Mucosa of descending colon (tissue), 3 donors: ENCODE measurements around the gene VPS50. TPM values are rescaled to one million over a fixed set of nuclear protein-coding genes. Genes with fewer than 3 reads are reported as not detected.
A peak's percentile ranks its signal among the peaks of the same experiment; 100 is the strongest.

ENCODE experiments used
- ATAC-seq: fragments of 200-7000 bp; cut with Tn5 transposase; one replicate; pipeline ENCODE4 v1.9.1; 2020; ENCODE audit warnings: mild to moderate bottlenecking, moderate library complexity
- DNase-seq, 3 donors: peaks; one replicate each; pipeline ENCODE4 v3.0.0-alpha.2; 2020
- H3K36me3 ChIP-seq: fragments of 200-600 bp; one replicate; pipeline ENCODE4 v1.8.0; 2021; ENCODE audit warnings: low read depth, mild to moderate bottlenecking
- H3K4me1 ChIP-seq: fragments of 200-600 bp; one replicate; pipeline ENCODE4 v1.8.0; 2021; ENCODE audit warnings: low read depth, mild to moderate bottlenecking
- H3K4me3 ChIP-seq: fragments of 200-600 bp; one replicate; pipeline ENCODE4 v1.8.0; 2021; ENCODE audit warnings: mild to moderate bottlenecking
- H3K9me3 ChIP-seq: fragments of 200-600 bp; one replicate; pipeline ENCODE4 v1.8.0; 2021; ENCODE audit warnings: mild to moderate bottlenecking
- CTCF ChIP-seq: fragments of 200-600 bp; IDR thresholded peaks from one replicate; pipeline ENCODE4 v1.8.0; 2022; ENCODE audit warnings: antibody characterized with exemption, mild to moderate bottlenecking
- intact Hi-C, 2 donors: fragments of 100-400 bp; cut with DNase I in 1 of 2; cut with micrococcal nuclease in 1 of 2; formaldehyde crosslinking; loops; one replicate each; pipeline versions ENCODE4 v1.11.0 to v1.11.1; 2022; cut with DNase I, micrococcal nuclease
- total RNA-seq, 3 donors: library from RNA; stranded (reverse); fragmentation: NEBNext Ultra II Directional in 2 of 3; extraction: Animal tissue kit (Norgen Biotek cat#: 25700) in 2 of 3; gene quantifications; one replicate each; pipeline versions ENCODE4 v1.2.1 to v1.2.4, GENCODE V29; 2021 to 2023
- donor health status: DM: no; HTN: no; CAD: no; lungs with moderate emphysema.
- donor health status: DM: no; HTN: no; CAD: no.
- donor health status: DM: no; HTN: yes; CAD: no.

Gene VPS50
- total RNA-seq, 3 donors from 2014 or later: 24.6 to 42.4 (median 30.2) TPM

DNA sequence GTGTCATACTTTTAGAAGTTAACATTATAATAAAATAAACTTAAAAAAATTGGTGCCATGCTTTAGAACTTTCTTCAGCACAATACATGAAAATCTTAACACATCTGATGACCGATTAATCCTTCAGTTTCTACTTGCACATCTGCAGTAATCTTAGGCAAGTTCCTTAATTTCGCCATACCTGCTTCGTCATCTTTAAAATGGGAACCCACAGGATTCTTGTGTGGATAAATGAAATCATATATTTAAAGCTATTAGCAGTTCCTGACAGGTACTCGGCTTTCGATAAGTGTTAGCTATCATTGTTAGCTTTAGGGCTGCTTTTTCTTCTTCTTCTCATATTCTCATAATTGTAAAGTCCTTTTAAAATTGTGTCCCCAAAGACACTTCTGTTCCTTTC lies 907 bp upstream of the VPS50 start:
- no peak for TF ChIP-seq CTCF
- no peak for DNase-seq
- Histone ChIP-seq H3K9me3 (no peaks in the 10 kb centered on the region), H3K36me3 (no peaks in the 10 kb centered on the region), H3K4me1 (peaks cover 7% of the 10 kb centered on the region), H3K4me3 (peak overlapping the region; percentile 41)
- ATAC-seq: no peak
- intact Hi-C loops: no loop called here

- no peaks in the 10 kb centered on the region for H3K36me3 ChIP-seq
- ATAC-seq: peak; percentile 27
- H3K4me3 ChIP-seq: peak overlapping the region; percentile 41
- TF ChIP-seq CTCF: no peak
- H3K9me3 ChIP-seq: no peaks in the 10 kb centered on the region
- H3K4me1 ChIP-seq: peaks cover 7% of the 10 kb centered on the region
- intact Hi-C loops: no loop called here
- DNase-seq: no peak
Observed at GRCh38 chr7:93232673-93233018, 480 bp downstream of the VPS50 start.

- Histone ChIP-seq H3K4me3 (no peak overlapping the region), H3K36me3 (no peaks in the 10 kb centered on the region), H3K4me1 (peaks cover 11% of the 10 kb centered on the region), H3K9me3 (no peaks in the 10 kb centered on the region)
- intact Hi-C loops: no loop called here
- TF ChIP-seq CTCF: no peak
- ATAC-seq: no peak
- DNase-seq: no peak
Observed at GRCh38 chr7:93235541-93235940, 3.4 kb downstream of the VPS50 start.

GRCh38 chr7:93238131-93238530 lies 6.0 kb downstream of the VPS50 start:
- H3K4me1 ChIP-seq: peaks cover 6% of the 10 kb centered on the region
- intact Hi-C loops: no loop called here
- TF ChIP-seq CTCF: no peak
- ATAC-seq (no peak), DNase-seq (no peak)
- no peaks in the 10 kb centered on the region for H3K9me3 ChIP-seq
- no peaks in the 10 kb centered on the region for H3K36me3 ChIP-seq
- no peak overlapping the region for H3K4me3 ChIP-seq

DNA sequence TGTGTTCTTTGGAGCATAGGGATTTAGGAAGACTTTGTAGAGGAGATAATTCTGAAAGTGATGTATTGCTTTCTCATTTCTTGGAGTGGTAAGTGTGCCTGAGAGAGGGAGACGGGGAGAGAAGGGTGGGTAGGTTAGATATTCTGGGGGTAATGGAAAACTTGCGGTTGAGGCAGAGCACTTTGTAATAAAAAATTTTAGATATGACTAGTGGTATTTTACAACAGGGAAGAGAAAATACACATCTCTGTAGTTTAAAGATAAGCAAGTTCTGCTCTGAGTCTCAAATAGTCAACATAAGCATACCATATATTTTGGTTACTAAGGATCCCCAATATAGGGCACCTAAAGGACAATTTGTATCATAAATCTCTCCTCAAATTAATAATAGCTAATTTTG lies 6.6 kb downstream of the VPS50 start:
- no peak for TF ChIP-seq CTCF
- Histone ChIP-seq H3K9me3 (no peaks in the 10 kb centered on the region), H3K4me1 (peaks cover 4% of the 10 kb centered on the region), H3K4me3 (no peak overlapping the region), H3K36me3 (no peaks in the 10 kb centered on the region)
- ATAC-seq: no peak
- intact Hi-C loops: no loop called here
- DNase-seq: no peak

DNA sequence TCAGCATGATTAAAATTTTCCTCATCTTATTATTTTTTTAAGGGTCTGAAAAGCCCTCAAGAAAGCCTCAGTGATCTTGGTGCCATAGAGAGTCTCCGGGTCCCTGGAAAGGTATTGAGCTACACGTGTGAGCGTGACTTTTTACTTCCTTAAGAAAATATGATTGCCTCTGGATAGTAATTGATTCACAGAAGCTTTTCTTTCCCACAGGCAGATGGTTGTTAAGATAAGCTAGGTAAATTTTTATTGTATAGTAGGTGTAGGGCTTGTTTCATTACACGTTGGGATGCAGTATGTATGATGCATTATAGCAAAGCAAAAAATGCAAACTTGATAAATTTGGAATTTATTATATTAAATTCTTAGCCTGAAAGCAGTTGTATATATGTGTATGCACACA lies 7.7 kb downstream of the VPS50 start:
- H3K9me3 ChIP-seq: no peaks in the 10 kb centered on the region
- H3K36me3 ChIP-seq: no peaks in the 10 kb centered on the region
- intact Hi-C loops: no loop called here
- H3K4me1 ChIP-seq: peaks cover 4% of the 10 kb centered on the region
- DNase-seq (no peak), ATAC-seq (peak; percentile 62)
- TF ChIP-seq CTCF: no peak
- H3K4me3 ChIP-seq: no peak overlapping the region
